HCT116 (cell line): ENCODE data around the gene SLC16A10. TPM values are rescaled to one million over a fixed set of nuclear protein-coding genes. Genes with fewer than 3 reads are reported as not detected.

ENCODE experiments used
- ATAC-seq: fragments of 200-7000 bp; cut with Tn5 transposase; 2 replicates; pipeline ENCODE4 v1.9.1; 2020; ENCODE audit warnings: mild to moderate bottlenecking, moderate library complexity
- BruUV-seq: library from RNA; stranded (reverse); fragments of 400-500 nt; replicated peaks from 2 replicates; lab custom pipeline; 2021; lab: Mats Ljungman, UMichigan
- CTCF ChIA-PET: fragments of 300-600 bp; sonication (Branson Sonifier 250); formaldehyde crosslinking; loops from one replicate; lab custom pipeline; 2021; ENCODE audit warnings: antibody characterized with exemption; lab: Charles Lee
- POLR2A ChIA-PET: fragments of 300-600, 350-600 bp; sonication (Branson Sonifier 250); formaldehyde crosslinking; loops from one replicate; lab custom pipeline; 2021; ENCODE audit warnings: antibody characterized with exemption; lab: Charles Lee
- RAD21 ChIA-PET, 2 experiments: fragments of 300-600 bp; sonication (Branson Sonifier 250); formaldehyde crosslinking; loops; one replicate each; lab custom pipeline; 2023; ENCODE audit warnings: low total read pairs in 2 of 2; ENCODE audit not compliant: uncharacterized antibody in 2 of 2, unreplicated experiment in 2 of 2, low non-redundant PET in 1 of 2; lab: Charles Lee
- DNase-seq: peaks from one replicate; pipeline ENCODE4 v3.0.0-alpha.2; 2010; ENCODE audit warnings: low read depth, low spot score
- H2AFZ ChIP-seq: fragments of 200-600 bp; shearing (Covaris generic), sonication (generic); 2 replicates; pipeline ENCODE4 v1.6.1; 2017; ENCODE audit warnings: low read depth, mixed run types, mixed read lengths, antibody characterized with exemption, low read length; ENCODE audit not compliant: poor library complexity, severe bottlenecking
- H3K27ac ChIP-seq: 2 replicates; pipeline ENCODE4 v1.5.1; 2012; ENCODE audit warnings: low read depth, low read length
- H3K27me3 ChIP-seq: fragments of 200-600 bp; sonication (generic); 2 replicates; pipeline ENCODE4 v1.6.1; 2016; ENCODE audit warnings: mixed run types, low read length, mixed read lengths; ENCODE audit not compliant: insufficient read depth
- H3K36me3 ChIP-seq, 2 experiments: fragments of 200-500 bp in 1 of 2; fragments of 200-600 bp in 1 of 2; sonication (Bioruptor generic) in 1 of 2; sonication (generic) in 1 of 2; 2 replicates each; pipeline versions ENCODE4 v1.5.1 to v1.6.1; 2014 to 2016; ENCODE audit warnings: low read length in 2 of 2, inconsistent platforms in 1 of 2, mixed read lengths in 1 of 2, mixed run types in 1 of 2; ENCODE audit not compliant: insufficient read depth in 2 of 2, control insufficient read depth in 1 of 2
- H3K4me1 ChIP-seq, 2 experiments: fragments of 200-600 bp in 1 of 2; sonication (generic) in 1 of 2; 2 replicates each; pipeline versions ENCODE4 v1.5.1 to v1.6.1; 2012 to 2017; ENCODE audit warnings: low read length in 2 of 2, inconsistent platforms in 1 of 2, mild to moderate bottlenecking in 1 of 2, mixed read lengths in 1 of 2, mixed run types in 1 of 2, moderate library complexity in 1 of 2; ENCODE audit not compliant: insufficient read depth in 2 of 2, control insufficient read depth in 1 of 2
- H3K4me2 ChIP-seq: fragments of 200-600 bp; sonication (generic); 2 replicates; pipeline ENCODE4 v1.6.1; 2017; ENCODE audit warnings: mixed run types, low read length, mixed read lengths
- H3K4me3 ChIP-seq, 2 experiments: fragments of 200-600 bp in 1 of 2; sonication (generic) in 1 of 2; replicated peaks in 1 of 2; 2 replicates each; pipeline ENCODE4 v1.5.1; 2011 to 2016; ENCODE audit warnings: low read length in 2 of 2, control low read depth in 1 of 2, low read depth in 1 of 2, mild to moderate bottlenecking in 1 of 2, mixed read lengths in 1 of 2, mixed run types in 1 of 2
- H3K79me2 ChIP-seq: fragments of 200-600 bp; sonication (generic); 2 replicates; pipeline ENCODE4 v1.6.1; 2017; ENCODE audit warnings: mild to moderate bottlenecking, mixed run types, low read length, moderate library complexity, mixed read lengths; ENCODE audit not compliant: insufficient read depth
- H3K9ac ChIP-seq: fragments of 200-600 bp; sonication (generic); 2 replicates; pipeline ENCODE4 v1.6.1; 2016; ENCODE audit warnings: low read length, mixed read lengths
- H3K9me2 ChIP-seq: fragments of 200-600 bp; sonication (generic), shearing (Covaris generic); 2 replicates; pipeline ENCODE4 v1.6.1; 2017; ENCODE audit warnings: mixed run types, mild to moderate bottlenecking, moderate library complexity; ENCODE audit not compliant: insufficient read depth
- H3K9me3 ChIP-seq, 2 experiments: fragments of 200-500 bp in 1 of 2; fragments of 200-600 bp in 1 of 2; sonication (Bioruptor generic) in 1 of 2; sonication (generic) in 1 of 2; 2 replicates each; pipeline ENCODE4 v1.6.1; 2014 to 2017; ENCODE audit warnings: low read length in 2 of 2, mixed read lengths in 2 of 2, inconsistent platforms in 1 of 2, low read depth in 1 of 2, mild to moderate bottlenecking in 1 of 2, mixed run types in 1 of 2, moderate library complexity in 1 of 2; ENCODE audit not compliant: control insufficient read depth in 1 of 2, insufficient read depth in 1 of 2
- H4K20me1 ChIP-seq: fragments of 200-600 bp; sonication (generic), shearing (Covaris generic); 2 replicates; pipeline ENCODE4 v1.6.1; 2017; ENCODE audit warnings: mixed run types, mild to moderate bottlenecking, moderate library complexity; ENCODE audit not compliant: insufficient read depth
- ATF3 ChIP-seq: IDR thresholded peaks from 2 replicates; pipeline ENCODE4 v1.6.1; 2012
- CBX3 ChIP-seq: IDR thresholded peaks from 2 replicates; pipeline ENCODE4 v1.6.1; 2012; ENCODE audit warnings: low read depth
- EGR1 ChIP-seq: IDR thresholded peaks from 2 replicates; pipeline ENCODE4 v1.6.1; 2012; ENCODE audit warnings: low read depth
- EZH2 ChIP-seq: fragments of 200-600 bp; sonication (generic); IDR thresholded peaks from 2 replicates; pipeline ENCODE4 v1.6.1; 2017; ENCODE audit warnings: antibody characterized with exemption, mixed run types
- EZH2phosphoT487 ChIP-seq: fragments of 200-600 bp; IDR thresholded peaks from 2 replicates; pipeline ENCODE4 v1.6.1; 2018; ENCODE audit warnings: antibody characterized with exemption, borderline replicate concordance
- JUND ChIP-seq: IDR thresholded peaks from 2 replicates; pipeline ENCODE4 v1.6.1; 2012
- RAD21 ChIP-seq: IDR thresholded peaks from 2 replicates; pipeline ENCODE4 v1.6.1; 2012; ENCODE audit warnings: low read depth, mild to moderate bottlenecking
- SRF ChIP-seq: IDR thresholded peaks from 2 replicates; pipeline ENCODE4 v1.6.1; 2012; ENCODE audit warnings: low read depth
- YY1 ChIP-seq: IDR thresholded peaks from 2 replicates; pipeline ENCODE4 v1.6.1; 2011; ENCODE audit warnings: low read length, low read depth, moderate library complexity, mild to moderate bottlenecking; ENCODE audit not compliant: insufficient replicate concordance; ENCODE audit errors: extremely low read depth
- ZFX ChIP-seq: fragments of 450-650 bp; IDR thresholded peaks from 2 replicates; pipeline ENCODE4 v1.6.1; 2017
- intact Hi-C: fragments of 100-400 bp; cut with micrococcal nuclease; formaldehyde crosslinking; loops from 2 replicates; pipeline ENCODE4 v1.10.0; 2022
- total RNA-seq: library from RNA; stranded (reverse); gene quantifications from one replicate; pipeline ENCODE4 v1.2.1, GENCODE V29; 2021; ENCODE audit not compliant: unreplicated experiment
- TF ChIP-seq, protein P1 (sequence below), 3 experiments: fragments of 200-600 bp in 1 of 3; sonication (generic) in 1 of 3; IDR thresholded peaks in 2 of 3; conservative IDR thresholded peaks in 1 of 3; 2 replicates each; pipeline ENCODE4 v1.5.1; 2012 to 2017; ENCODE audit warnings: low read depth in 2 of 3, low read length in 2 of 3, antibody characterized with exemption in 1 of 3, borderline replicate concordance in 1 of 3, control low read depth in 1 of 3, mild to moderate bottlenecking in 1 of 3, mixed read lengths in 1 of 3, mixed run types in 1 of 3, moderate library complexity in 1 of 3; ENCODE audit not compliant: insufficient read depth in 1 of 3

SLC16A10 gene
- total RNA-seq, 1 experiment from 2014 or later: 8.3 TPM

GRCh38 chr6:111256646-111257045 is 169.3 kb downstream of the SLC16A10 start:
- no peak overlapping the region for H3K27ac ChIP-seq
- H3K4me1 ChIP-seq: peaks cover 10 to 25% of the 10 kb centered on the region in 2 experiments
- no peaks in the 10 kb centered on the region for H3K9me2 ChIP-seq
- POLR2A ChIA-PET: interaction anchor here (0.8 kb wide), 1 partner anchor 41 kb away, joined by 3 read pairs; no protein-coding TSS in a partner anchor
- TF ChIP-seq, protein P1, sequence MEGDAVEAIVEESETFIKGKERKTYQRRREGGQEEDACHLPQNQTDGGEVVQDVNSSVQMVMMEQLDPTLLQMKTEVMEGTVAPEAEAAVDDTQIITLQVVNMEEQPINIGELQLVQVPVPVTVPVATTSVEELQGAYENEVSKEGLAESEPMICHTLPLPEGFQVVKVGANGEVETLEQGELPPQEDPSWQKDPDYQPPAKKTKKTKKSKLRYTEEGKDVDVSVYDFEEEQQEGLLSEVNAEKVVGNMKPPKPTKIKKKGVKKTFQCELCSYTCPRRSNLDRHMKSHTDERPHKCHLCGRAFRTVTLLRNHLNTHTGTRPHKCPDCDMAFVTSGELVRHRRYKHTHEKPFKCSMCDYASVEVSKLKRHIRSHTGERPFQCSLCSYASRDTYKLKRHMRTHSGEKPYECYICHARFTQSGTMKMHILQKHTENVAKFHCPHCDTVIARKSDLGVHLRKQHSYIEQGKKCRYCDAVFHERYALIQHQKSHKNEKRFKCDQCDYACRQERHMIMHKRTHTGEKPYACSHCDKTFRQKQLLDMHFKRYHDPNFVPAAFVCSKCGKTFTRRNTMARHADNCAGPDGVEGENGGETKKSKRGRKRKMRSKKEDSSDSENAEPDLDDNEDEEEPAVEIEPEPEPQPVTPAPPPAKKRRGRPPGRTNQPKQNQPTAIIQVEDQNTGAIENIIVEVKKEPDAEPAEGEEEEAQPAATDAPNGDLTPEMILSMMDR (IDR thresholded peaks at IDR 0.05 in 2 of 3, conservative IDR thresholded peaks at IDR 0.05 in 1 of 3; ENCODE audit: borderline replicate concordance in 1 of 3, insufficient read depth in 1 of 3, low read depth in 2 of 3, low read length in 2 of 3): peak in 1 of 3 experiments; percentile 35; a peak in 1 of 6 replicates
- TF ChIP-seq RAD21: peak; percentile 51
- TF ChIP-seq CBX3: no peak
- no peak for DNase-seq
- RAD21 ChIA-PET: interaction anchor here in 1 of 2 experiments (0.7 kb wide), 1 partner anchor 771 kb away, joined by 3 read pairs; no protein-coding TSS in a partner anchor
- intact Hi-C loops: loop anchor here (5.0 kb wide), 1 partner anchor 244 kb away; no protein-coding TSS in a partner anchor
- H3K9me3 ChIP-seq: no peaks in the 10 kb centered on the region
- H3K4me2 ChIP-seq: no peak overlapping the region
- no peak overlapping the region for H3K4me3 ChIP-seq
- peaks cover 19% of the 10 kb centered on the region; the same call in 1 of the 2 replicates for H3K79me2 ChIP-seq
- H4K20me1 ChIP-seq: no peaks in the 10 kb centered on the region
- no peak for ATAC-seq
- BruUV-seq: no TSS peak
- CTCF ChIA-PET: interaction anchor here (0.7 kb wide), 3 partner anchors 49 to 435 kb away, joined by 3 to 4 read pairs (median 3); no protein-coding TSS in a partner anchor
- no peaks in the 10 kb centered on the region for H3K36me3 ChIP-seq
- no peaks in the 10 kb centered on the region for H3K27me3 ChIP-seq
- H3K9ac ChIP-seq: no peak overlapping the region
- H2AFZ ChIP-seq: no peak overlapping the region

- no peak for DNase-seq
- Histone ChIP-seq H3K79me2 (peaks cover 28% of the 10 kb centered on the region), H4K20me1 (no peaks in the 10 kb centered on the region), H3K9me2 (no peaks in the 10 kb centered on the region), H3K4me1 (peaks cover 10 to 32% of the 10 kb centered on the region in 2 experiments)
- CTCF ChIA-PET: interaction anchor here (1.4 to 2.3 kb wide), 4 partner anchors 49 to 452 kb away, joined by 3 to 25 read pairs (median 16); no protein-coding TSS in a partner anchor
- TF ChIP-seq SRF (no peak), EZH2 (no peak), ATF3 (no peak), EGR1 (no peak), EZH2phosphoT487 (no peak), YY1 (no peak), JUND (no peak), ZFX (no peak), CBX3 (no peak)
- TF ChIP-seq, protein P1 (IDR thresholded peaks at IDR 0.05 in 2 of 3, conservative IDR thresholded peaks at IDR 0.05 in 1 of 3; ENCODE audit: borderline replicate concordance in 1 of 3, insufficient read depth in 1 of 3, low read depth in 2 of 3, low read length in 2 of 3): no peak
- TF ChIP-seq, all 23 proteins: peak for 0
- H3K4me3 ChIP-seq: no peak overlapping the region
- peak overlapping the region; percentile 75 for H2AFZ ChIP-seq
- no peak overlapping the region for H3K27ac ChIP-seq
- no peaks in the 10 kb centered on the region for H3K27me3 ChIP-seq
- ChIA-PET POLR2A (no interaction called here), RAD21 (no interaction called here)
- no peaks in the 10 kb centered on the region for H3K36me3 ChIP-seq
- no peak overlapping the region for H3K4me2 ChIP-seq
- intact Hi-C loops: loop anchor here (2.0 to 5.0 kb wide), 3 partner anchors 221 to 729 kb away; no protein-coding TSS in a partner anchor
- no peaks in the 10 kb centered on the region for H3K9me3 ChIP-seq
- no peak for ATAC-seq
- no peak overlapping the region for H3K9ac ChIP-seq
- no TSS peak for BruUV-seq
Observed at GRCh38 chr6:111258010-111258409, 170.7 kb downstream of the SLC16A10 start.
